SU-DHL-6 (cell line): ENCODE results near the gene SPO11.

ENCODE experiments used
- H2AFZ ChIP-seq: fragments of 200-600 bp; sonication (generic); 2 replicates; pipeline ENCODE4 v1.6.1; 2014; ENCODE audit warnings: low read depth, mild to moderate bottlenecking, moderate library complexity, mixed read lengths, antibody characterized with exemption, low read length; ENCODE audit not compliant: severe bottlenecking
- H3F3A ChIP-seq: fragments of 200-600 bp; shearing (Covaris generic); 2 replicates; pipeline ENCODE4 v1.6.0; 2016; ENCODE audit warnings: antibody characterized with exemption, mild to moderate bottlenecking; ENCODE audit not compliant: insufficient read depth
- H3K27ac ChIP-seq: fragments of 200-600 bp; sonication (generic); 2 replicates; pipeline ENCODE4 v1.5.1; 2016; ENCODE audit warnings: low read depth, mild to moderate bottlenecking, low read length, moderate library complexity, mixed read lengths
- H3K27me3 ChIP-seq: fragments of 200-600 bp; sonication (generic), shearing (Covaris generic); 2 replicates; pipeline ENCODE4 v1.6.0; 2014; ENCODE audit warnings: mild to moderate bottlenecking, low read length
- H3K36me3 ChIP-seq: fragments of 200-600 bp; sonication (generic); 2 replicates; pipeline ENCODE4 v1.6.1; 2014; ENCODE audit warnings: mild to moderate bottlenecking, low read length, mixed read lengths
- H3K4me2 ChIP-seq: fragments of 300-600, 200-600 bp; shearing (Covaris generic), sonication (generic); 2 replicates; pipeline ENCODE4 v1.6.0; 2014; ENCODE audit warnings: low read length, low read depth, mild to moderate bottlenecking; ENCODE audit not compliant: poor library complexity, severe bottlenecking
- H3K4me3 ChIP-seq: fragments of 200-600 bp; sonication (generic); 2 replicates; pipeline ENCODE4 v1.5.1; 2014; ENCODE audit warnings: antibody characterized with exemption, low read length, mild to moderate bottlenecking, mixed read lengths; ENCODE audit not compliant: insufficient read depth, poor library complexity, severe bottlenecking
- H3K79me2 ChIP-seq: fragments of 200-600 bp; sonication (generic); 2 replicates; pipeline ENCODE4 v1.6.1; 2014; ENCODE audit warnings: mild to moderate bottlenecking, low read length, moderate library complexity; ENCODE audit not compliant: insufficient read depth
- H3K9ac ChIP-seq: fragments of 200-600 bp; sonication (generic); 2 replicates; pipeline ENCODE4 v1.7.0; 2014; ENCODE audit warnings: mild to moderate bottlenecking, low read length
- H3K9me2 ChIP-seq: fragments of 200-600 bp; sonication (generic); replicated peaks from 2 replicates; pipeline ENCODE4 v1.6.1; 2014; ENCODE audit warnings: low read length; ENCODE audit not compliant: insufficient read depth
- H3K9me3 ChIP-seq: fragments of 200-600 bp; sonication (generic); 2 replicates; pipeline ENCODE4 v1.6.1; 2014; ENCODE audit warnings: low read length, mixed read lengths; ENCODE audit not compliant: insufficient read depth
- H4K20me1 ChIP-seq: fragments of 200-600 bp; sonication (generic); 2 replicates; pipeline ENCODE4 v1.6.1; 2014; ENCODE audit warnings: low read depth, mild to moderate bottlenecking, antibody characterized with exemption, low read length, moderate library complexity, mixed read lengths
- EZH2phosphoT487 ChIP-seq: fragments of 200-600 bp; sonication (generic), shearing (Covaris generic); conservative IDR thresholded peaks from 2 replicates; pipeline ENCODE4 v1.6.1; 2018; ENCODE audit warnings: mild to moderate bottlenecking, antibody characterized with exemption, low read length, moderate library complexity, mixed read lengths
- TF ChIP-seq, protein P1 (sequence below): fragments of 200-600 bp; sonication (generic); IDR thresholded peaks from one replicate; pipeline ENCODE4 v1.5.1; 2017; ENCODE audit warnings: antibody characterized with exemption, mild to moderate bottlenecking, low read length, moderate library complexity; ENCODE audit not compliant: insufficient read depth, poor library complexity, severe bottlenecking

The SPO11 gene, protein sequence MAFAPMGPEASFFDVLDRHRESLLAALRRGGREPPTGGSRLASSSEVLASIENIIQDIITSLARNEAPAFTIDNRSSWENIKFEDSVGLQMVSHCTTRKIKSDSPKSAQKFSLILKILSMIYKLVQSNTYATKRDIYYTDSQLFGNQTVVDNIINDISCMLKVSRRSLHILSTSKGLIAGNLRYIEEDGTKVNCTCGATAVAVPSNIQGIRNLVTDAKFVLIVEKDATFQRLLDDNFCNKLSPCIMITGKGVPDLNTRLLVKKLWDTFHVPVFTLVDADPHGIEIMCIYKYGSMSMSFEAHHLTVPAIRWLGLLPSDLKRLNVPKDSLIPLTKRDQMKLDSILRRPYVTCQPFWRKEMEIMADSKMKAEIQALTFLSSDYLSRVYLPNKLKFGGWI

DNA sequence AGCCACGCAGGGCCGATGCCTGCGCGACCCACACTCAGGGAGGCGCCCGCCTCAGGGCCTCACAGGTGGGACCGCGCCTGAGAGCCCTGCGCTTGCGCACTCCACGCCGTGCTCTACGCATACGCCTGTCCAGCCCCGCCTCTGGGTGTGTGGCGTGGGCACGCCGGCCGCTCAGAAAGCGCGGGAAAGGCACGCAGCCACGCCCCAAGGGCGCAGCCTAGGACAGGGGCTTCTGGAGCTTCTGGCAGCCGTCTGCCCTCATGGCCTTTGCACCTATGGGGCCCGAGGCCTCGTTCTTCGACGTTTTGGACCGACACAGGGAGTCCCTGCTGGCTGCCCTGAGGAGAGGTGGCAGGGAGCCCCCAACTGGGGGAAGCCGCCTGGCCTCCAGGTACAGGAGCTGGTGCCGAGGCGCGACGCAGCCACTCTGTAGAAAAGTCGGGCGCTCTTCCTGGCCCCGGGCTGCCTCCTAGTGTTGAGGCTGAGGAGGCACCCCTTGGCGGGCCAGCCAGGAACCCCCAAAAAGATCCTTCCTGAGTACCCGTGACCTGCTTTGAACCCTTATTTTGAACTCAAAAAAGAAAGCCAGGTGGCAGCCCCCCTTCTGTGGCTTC is at the start of gene SPO11:
TSS of gene SPO11 (plus strand) at position 196 of the 614 bp plus-strand sequence. CDS start at position 261, 65 bp downstream.
- no peaks in the 10 kb centered on the region for H3K79me2 ChIP-seq
- H3K36me3 ChIP-seq: no peaks in the 10 kb centered on the region
- no peak within 1 kb of the TSS for H2AFZ ChIP-seq
- H3K9me2 ChIP-seq: no peaks in the 10 kb centered on the region
- TF ChIP-seq EZH2phosphoT487: no peak
- TF ChIP-seq, protein P1, sequence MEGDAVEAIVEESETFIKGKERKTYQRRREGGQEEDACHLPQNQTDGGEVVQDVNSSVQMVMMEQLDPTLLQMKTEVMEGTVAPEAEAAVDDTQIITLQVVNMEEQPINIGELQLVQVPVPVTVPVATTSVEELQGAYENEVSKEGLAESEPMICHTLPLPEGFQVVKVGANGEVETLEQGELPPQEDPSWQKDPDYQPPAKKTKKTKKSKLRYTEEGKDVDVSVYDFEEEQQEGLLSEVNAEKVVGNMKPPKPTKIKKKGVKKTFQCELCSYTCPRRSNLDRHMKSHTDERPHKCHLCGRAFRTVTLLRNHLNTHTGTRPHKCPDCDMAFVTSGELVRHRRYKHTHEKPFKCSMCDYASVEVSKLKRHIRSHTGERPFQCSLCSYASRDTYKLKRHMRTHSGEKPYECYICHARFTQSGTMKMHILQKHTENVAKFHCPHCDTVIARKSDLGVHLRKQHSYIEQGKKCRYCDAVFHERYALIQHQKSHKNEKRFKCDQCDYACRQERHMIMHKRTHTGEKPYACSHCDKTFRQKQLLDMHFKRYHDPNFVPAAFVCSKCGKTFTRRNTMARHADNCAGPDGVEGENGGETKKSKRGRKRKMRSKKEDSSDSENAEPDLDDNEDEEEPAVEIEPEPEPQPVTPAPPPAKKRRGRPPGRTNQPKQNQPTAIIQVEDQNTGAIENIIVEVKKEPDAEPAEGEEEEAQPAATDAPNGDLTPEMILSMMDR: peak; percentile 91
- H3K9me3 ChIP-seq: no peaks in the 10 kb centered on the region
- H3K4me3 ChIP-seq: no peak within 1 kb of the TSS
- peak within 1 kb of the TSS; percentile 98 for H3K27ac ChIP-seq
- H3K27me3 ChIP-seq: no peaks in the 10 kb centered on the region
- H3K9ac ChIP-seq: 0 out of 2 replicates have a peak within 1 kb of the TSS, but pooled peaks have one; percentile 53
- no peaks in the 10 kb centered on the region for H4K20me1 ChIP-seq
- H3F3A ChIP-seq: peaks cover 56% of the 10 kb centered on the region
- H3K4me2 ChIP-seq: peak within 1 kb of the TSS; percentile 82

DNA sequence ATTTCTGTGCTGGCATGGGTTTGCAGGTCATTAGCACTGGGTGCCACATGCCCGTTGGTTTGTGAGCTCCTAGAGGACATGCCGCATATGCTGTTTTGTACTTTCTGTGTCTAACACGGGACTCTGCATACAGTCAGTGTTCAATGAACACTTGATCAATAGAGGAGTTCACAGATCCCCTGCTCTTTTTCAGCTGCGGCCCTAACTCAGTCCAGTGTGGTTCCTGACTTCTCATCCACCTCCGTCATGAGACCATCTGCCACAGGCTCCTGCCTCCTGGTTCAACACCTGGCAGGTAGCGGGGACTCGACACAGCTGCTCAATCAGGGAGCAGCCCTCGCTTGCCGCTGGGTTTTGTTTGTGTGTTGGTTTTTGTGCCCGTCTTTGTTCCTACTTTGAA is 49.4 kb upstream of the SPO11 start:
- Histone ChIP-seq H3K9me2 (no peaks in the 10 kb centered on the region), H3F3A (peaks cover 32% of the 10 kb centered on the region), H4K20me1 (no peaks in the 10 kb centered on the region), H3K27ac (peak overlapping the region; percentile 74), H2AFZ (peak overlapping the region; percentile 22), H3K36me3 (no peaks in the 10 kb centered on the region), H3K4me2 (peak overlapping the region; percentile 52), H3K9ac (peak overlapping the region; percentile 10; the same call in 1 of the 2 replicates), H3K79me2 (no peaks in the 10 kb centered on the region), H3K4me3 (no peak overlapping the region), H3K9me3 (no peaks in the 10 kb centered on the region), H3K27me3 (no peaks in the 10 kb centered on the region)
- TF ChIP-seq EZH2phosphoT487: no peak
- TF ChIP-seq, protein P1: no peak

DNA sequence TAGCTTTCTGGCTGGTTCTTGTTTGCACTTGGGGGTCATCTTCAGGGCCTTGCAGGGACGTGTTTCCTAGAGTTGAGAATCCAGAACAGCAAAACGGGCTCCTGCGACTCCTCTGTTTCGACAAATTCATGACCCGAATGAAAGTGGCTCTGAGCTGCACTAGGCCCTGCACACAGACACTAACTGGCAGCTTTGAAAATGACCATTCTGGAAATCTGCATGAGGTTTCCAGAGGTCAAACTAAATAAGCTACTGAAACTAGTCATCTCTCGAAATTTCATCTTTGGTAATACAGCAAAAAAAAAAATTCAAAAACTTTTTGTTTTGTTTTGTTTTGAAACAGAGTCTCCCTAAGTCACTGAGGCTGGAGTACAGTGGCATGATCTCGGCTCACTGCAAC is 47.7 kb upstream of the SPO11 start:
- peak overlapping the region; percentile 95 for H3K27ac ChIP-seq
- no peaks in the 10 kb centered on the region for H3K9me3 ChIP-seq
- H3K9me2 ChIP-seq: no peaks in the 10 kb centered on the region
- H3K9ac ChIP-seq: peak overlapping the region; percentile 46
- H4K20me1 ChIP-seq: no peaks in the 10 kb centered on the region
- H3K27me3 ChIP-seq: no peaks in the 10 kb centered on the region
- no peaks in the 10 kb centered on the region for H3K36me3 ChIP-seq
- TF ChIP-seq, protein P1: no peak
- TF ChIP-seq EZH2phosphoT487: no peak
- H3K79me2 ChIP-seq: no peaks in the 10 kb centered on the region
- no peak overlapping the region for H2AFZ ChIP-seq
- H3K4me2 ChIP-seq: peak overlapping the region; percentile 62
- H3F3A ChIP-seq: peaks cover 32% of the 10 kb centered on the region
- no peak overlapping the region for H3K4me3 ChIP-seq
